ENCODE results near the gene AGPAT2. TPM values are rescaled to one million over a fixed set of nuclear protein-coding genes. Genes with fewer than 3 reads are reported as not detected.

The AGPAT2 gene
- total and polyA plus RNA-seq, 2 donors (not counting 1 experiment from before 2014, with no cell fraction given), result 25.1 to 28.4 TPM

DNA sequence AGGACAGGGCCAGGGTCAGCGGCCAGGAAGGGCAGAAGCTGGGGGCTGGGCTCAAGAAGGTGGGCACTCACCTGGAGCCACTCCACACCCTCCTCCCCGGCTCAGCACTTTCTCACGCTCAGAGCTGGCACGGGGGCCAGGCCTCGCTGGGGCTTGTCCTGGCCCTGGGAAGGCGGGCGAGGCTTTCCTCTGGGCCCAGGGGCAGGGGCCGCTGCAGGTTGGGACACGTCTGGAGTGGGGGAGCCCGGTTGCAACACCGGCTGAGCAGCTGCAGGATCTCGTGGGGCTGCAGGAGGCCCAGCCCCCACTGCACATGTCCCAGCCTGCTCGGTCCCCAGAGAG, 63.4 kb downstream of the AGPAT2 start:
- H3K9ac ChIP-seq (ENCODE audit: low read length), result no peak overlapping the region
- no peak overlapping the region for H2AFZ ChIP-seq (ENCODE audit: insufficient read depth, low read depth, low read length, poor library complexity, severe bottlenecking)
- TF ChIP-seq, protein P1, sequence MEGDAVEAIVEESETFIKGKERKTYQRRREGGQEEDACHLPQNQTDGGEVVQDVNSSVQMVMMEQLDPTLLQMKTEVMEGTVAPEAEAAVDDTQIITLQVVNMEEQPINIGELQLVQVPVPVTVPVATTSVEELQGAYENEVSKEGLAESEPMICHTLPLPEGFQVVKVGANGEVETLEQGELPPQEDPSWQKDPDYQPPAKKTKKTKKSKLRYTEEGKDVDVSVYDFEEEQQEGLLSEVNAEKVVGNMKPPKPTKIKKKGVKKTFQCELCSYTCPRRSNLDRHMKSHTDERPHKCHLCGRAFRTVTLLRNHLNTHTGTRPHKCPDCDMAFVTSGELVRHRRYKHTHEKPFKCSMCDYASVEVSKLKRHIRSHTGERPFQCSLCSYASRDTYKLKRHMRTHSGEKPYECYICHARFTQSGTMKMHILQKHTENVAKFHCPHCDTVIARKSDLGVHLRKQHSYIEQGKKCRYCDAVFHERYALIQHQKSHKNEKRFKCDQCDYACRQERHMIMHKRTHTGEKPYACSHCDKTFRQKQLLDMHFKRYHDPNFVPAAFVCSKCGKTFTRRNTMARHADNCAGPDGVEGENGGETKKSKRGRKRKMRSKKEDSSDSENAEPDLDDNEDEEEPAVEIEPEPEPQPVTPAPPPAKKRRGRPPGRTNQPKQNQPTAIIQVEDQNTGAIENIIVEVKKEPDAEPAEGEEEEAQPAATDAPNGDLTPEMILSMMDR (IDR thresholded peaks at IDR 0.05), result no peak
- no peak for TF ChIP-seq EZH2 (IDR thresholded peaks at IDR 0.05; ENCODE audit: borderline replicate concordance, insufficient read depth, low read depth, low read length, poor library complexity, severe bottlenecking)
- Mint-ChIP-seq H3K9me3 (ENCODE audit: insufficient read depth) (no peaks in the 10 kb centered on the region), H3K4me3 (no peak overlapping the region), H3K27ac (no peak overlapping the region), H3K4me1 (peaks cover 21% of the 10 kb centered on the region), H3K27me3 (peaks cover 12% of the 10 kb centered on the region)
- no peak for DNase-seq
- ATAC-seq (ENCODE audit: low read depth), result no peak
- H3K9me3 ChIP-seq (ENCODE audit: control extremely low read depth in 1 of 3, control insufficient read depth in 2 of 3, insufficient read depth in 1 of 3, low read length in 2 of 3), result peaks cover 0 to 1% (median 0%) of the 10 kb centered on the region in 3 donors
- WGBS (ENCODE audit: insufficient coverage), result 63% methylated on average over 13 of the region's 13 CpGs
- peaks cover 0 to 34% (median 2%) of the 10 kb centered on the region in 4 experiments for H3K27me3 ChIP-seq (replicated peaks in 1 of 4; ENCODE audit: control extremely low read depth in 1 of 4, control insufficient read depth in 3 of 4, insufficient read depth in 4 of 4, low read length in 3 of 4)
- CTCF ChIA-PET, result interaction anchor here (7.3 kb wide), 1 partner anchor 136 kb away, joined by 153 read pairs; no protein-coding TSS in a partner anchor
- no peak overlapping the region for H3K27ac ChIP-seq (ENCODE audit: low read length in 2 of 2)
- H4K20me1 ChIP-seq (ENCODE audit: control insufficient read depth, insufficient read depth, low read length, poor library complexity, severe bottlenecking), result no peaks in the 10 kb centered on the region
- no peaks in the 10 kb centered on the region for H3K36me3 ChIP-seq (replicated peaks in 1 of 2; ENCODE audit: control extremely low read depth in 1 of 2, control insufficient read depth in 1 of 2, extremely low read depth in 1 of 2, insufficient read depth in 2 of 2, low read length in 1 of 2)
- POLR2A ChIA-PET, result no interaction called here
- H3K79me2 ChIP-seq (ENCODE audit: control insufficient read depth, insufficient read depth, low read length), result no peaks in the 10 kb centered on the region
- H3K4me2 ChIP-seq (replicated peaks; ENCODE audit: low read depth, low read length, poor library complexity, severe bottlenecking), result no peak overlapping the region
- intact Hi-C loops (cut with micrococcal nuclease), result no loop called here
- H3K4me1 ChIP-seq (ENCODE audit: control insufficient read depth in 2 of 2, insufficient read depth in 2 of 2, low read length in 2 of 2), result peaks cover 29 to 40% of the 10 kb centered on the region in 2 donors
- H3K4me3 ChIP-seq (ENCODE audit: control extremely low read depth in 1 of 5, extremely low read depth in 1 of 5, insufficient read depth in 1 of 5, low read depth in 2 of 5, low read length in 4 of 5), result no peak overlapping the region

Small RNAs within 50 kb of the gene (small RNA-seq; reads per million reads assigned to genes)
- 98.5 reads per million, percentile 94 among the genes with 10 or more reads in this experiment for gene MIR126 (ENCODE audit: insufficient read length, low read depth, low replicate concordance)

Other genes starting within 250 kb of the AGPAT2 start
- gene INPP5E, start 247.6 kb downstream of the AGPAT2 start, total RNA-seq, result 33.1 and 35.3 TPM in 2 replicates
- gene INPP5E, start 247.6 kb downstream of the AGPAT2 start, polyA plus RNA-seq, result 28.2 and 31.0 TPM in 2 replicates
- gene SEC16A, start 204.4 kb downstream of the AGPAT2 start, total RNA-seq, result 73.4 and 79.5 TPM in 2 replicates
- gene SEC16A, start 204.4 kb downstream of the AGPAT2 start, polyA plus RNA-seq, result 31.7 and 41.6 TPM in 2 replicates
- gene NOTCH1, start 141.4 kb downstream of the AGPAT2 start, total RNA-seq, result 38.5 and 40.6 TPM in 2 replicates
- 16.6 and 19.6 TPM in 2 replicates for gene NOTCH1, start 141.4 kb downstream of the AGPAT2 start, polyA plus RNA-seq
- 0.34 TPM in 1 of 2 replicates, not detected in the other for gene EGFL7, start 24.5 kb downstream of the AGPAT2 start, total RNA-seq
- gene EGFL7, start 24.5 kb downstream of the AGPAT2 start, polyA plus RNA-seq, result 0.13 TPM in 1 of 2 replicates, not detected in the other
- 9.2 and 9.6 TPM in 2 replicates for gene DIPK1B, start 25.1 kb upstream of the AGPAT2 start, total RNA-seq
- 9.6 and 49.8 TPM in 2 replicates for gene DIPK1B, start 25.1 kb upstream of the AGPAT2 start, polyA plus RNA-seq
- 70.7 and 76.3 TPM in 2 replicates for gene LCN10, start 55.5 kb upstream of the AGPAT2 start, total RNA-seq
- 85.1 and 93.0 TPM in 2 replicates for gene LCN10, start 55.5 kb upstream of the AGPAT2 start, polyA plus RNA-seq
- not detected in 2 replicates for gene LCN6, start 61.1 kb upstream of the AGPAT2 start, total RNA-seq
- gene LCN6, start 61.1 kb upstream of the AGPAT2 start, polyA plus RNA-seq, result 0.18 and 0.52 TPM in 2 replicates
- 59.7 and 60.9 TPM in 2 replicates for gene LCN8, start 70.8 kb upstream of the AGPAT2 start, total RNA-seq
- 2.8 and 4.1 TPM in 2 replicates for gene LCN8, start 70.8 kb upstream of the AGPAT2 start, polyA plus RNA-seq
- not detected in 2 replicates for gene LCN15, start 77.1 kb upstream of the AGPAT2 start, total RNA-seq
- not detected in 2 replicates for gene LCN15, start 77.1 kb upstream of the AGPAT2 start, polyA plus RNA-seq
- 35.7 and 39.1 TPM in 2 replicates for gene TMEM141, start 103.9 kb upstream of the AGPAT2 start, total RNA-seq
- 32.4 and 60.8 TPM in 2 replicates for gene TMEM141, start 103.9 kb upstream of the AGPAT2 start, polyA plus RNA-seq
- gene CCDC183, start 108.9 kb upstream of the AGPAT2 start, total RNA-seq, result 1.0 and 1.8 TPM in 2 replicates
- gene CCDC183, start 108.9 kb upstream of the AGPAT2 start, polyA plus RNA-seq, result 4.0 and 4.9 TPM in 2 replicates
- 70.5 and 72.3 TPM in 2 replicates for gene RABL6, start 120.5 kb upstream of the AGPAT2 start, total RNA-seq
- gene RABL6, start 120.5 kb upstream of the AGPAT2 start, polyA plus RNA-seq, result 32.2 and 33.6 TPM in 2 replicates
- gene AJM1, start 155.0 kb upstream of the AGPAT2 start, total RNA-seq, result 2.3 and 2.9 TPM in 2 replicates
- 1.2 and 1.7 TPM in 2 replicates for gene AJM1, start 155.0 kb upstream of the AGPAT2 start, polyA plus RNA-seq
- 33.1 and 36.5 TPM in 2 replicates for gene PHPT1, start 162.0 kb upstream of the AGPAT2 start, total RNA-seq
- gene PHPT1, start 162.0 kb upstream of the AGPAT2 start, polyA plus RNA-seq, result 21.9 and 37.2 TPM in 2 replicates
- 5.4 and 7.6 TPM in 2 replicates for gene MAMDC4, start 164.9 kb upstream of the AGPAT2 start, total RNA-seq
- gene MAMDC4, start 164.9 kb upstream of the AGPAT2 start, polyA plus RNA-seq, result 5.3 and 6.8 TPM in 2 replicates
- 259 and 261 TPM in 2 replicates for gene EDF1, start 178.9 kb upstream of the AGPAT2 start, total RNA-seq
- gene EDF1, start 178.9 kb upstream of the AGPAT2 start, polyA plus RNA-seq, result 317 and 360 TPM in 2 replicates
- 54.5 and 55.4 TPM in 2 replicates for gene TRAF2, start 199.1 kb upstream of the AGPAT2 start, total RNA-seq
- gene TRAF2, start 199.1 kb upstream of the AGPAT2 start, polyA plus RNA-seq, result 25.5 and 35.5 TPM in 2 replicates

Measured in B cell (primary cell).